ENCODE data around the gene OSBPL7. TPM values are rescaled to one million over a fixed set of nuclear protein-coding genes. Genes with fewer than 3 reads are reported as not detected.

The OSBPL7 gene
- total and polyA plus RNA-seq, 2 donors (not counting 3 experiments of a cell fraction or from before 2014, with no cell fraction given), result 16.2 to 29.1 TPM

DNA sequence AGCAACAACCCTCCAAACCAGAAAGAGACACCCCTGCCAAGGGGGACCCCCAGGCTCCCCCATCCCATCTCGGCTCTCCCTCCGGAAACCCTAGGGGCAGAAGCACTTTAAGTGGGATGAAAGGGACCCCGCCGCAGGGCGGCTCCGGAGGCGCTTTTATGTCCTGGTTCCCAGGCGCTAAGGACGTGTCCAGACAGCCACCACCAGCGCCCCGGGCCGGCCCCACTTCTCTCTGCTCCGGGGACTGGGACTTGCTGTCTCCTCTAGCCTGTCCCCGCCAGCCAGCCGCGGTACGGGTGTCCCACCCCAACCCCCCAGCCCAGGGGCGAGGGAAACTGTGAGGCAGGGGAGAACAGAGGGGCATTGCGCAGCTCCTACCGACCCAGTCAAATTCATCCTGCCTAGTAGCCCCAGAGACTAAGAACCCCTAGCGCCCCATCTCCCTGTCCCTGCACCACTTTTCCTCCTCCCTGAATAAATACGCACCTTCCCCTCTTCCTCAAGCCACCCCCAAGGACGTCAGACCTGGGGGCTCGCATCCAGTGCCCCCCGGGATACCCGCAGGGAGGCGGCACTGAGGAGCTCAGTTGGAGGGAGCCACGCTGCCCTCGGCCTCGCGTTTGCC is 25.2 kb upstream of the OSBPL7 start:
- DNase-seq (ENCODE audit: low read depth, low spot score) (no peak), FAIRE-seq (no peak)
- ChIA-PET POLR2A (no interaction called here), CTCF (interaction anchor here (0.5 to 10.2 kb wide), 4 partner anchors 9 to 93 kb away, joined by 3 to 367 read pairs (median 26); no protein-coding TSS in a partner anchor)
- BruUV-seq (replicated peaks), result no TSS peak
- H3K4me2 ChIP-seq (ENCODE audit: insufficient read depth, low read length), result no peak overlapping the region
- intact Hi-C loops (cut with micrococcal nuclease), result no loop called here
- H3K9me1 ChIP-seq (replicated peaks; ENCODE audit: control insufficient read depth, extremely low read depth, insufficient read depth, low read length), result no peaks in the 10 kb centered on the region
- dilution Hi-C loops (cut with MboI; ENCODE audit: extremely low pct_ligation_motif_present, low sequenced_read_pairs), result no loop called here
- no peaks in the 10 kb centered on the region for H3K9me3 ChIP-seq (replicated peaks; ENCODE audit: control insufficient read depth, insufficient read depth, low read length)
- no peak overlapping the region for H2AFZ ChIP-seq (ENCODE audit: low read depth, low read length)
- no peaks in the 10 kb centered on the region for H3K36me3 ChIP-seq (ENCODE audit: control insufficient read depth in 2 of 2, extremely low read depth in 1 of 2, insufficient read depth in 2 of 2, low read length in 2 of 2)
- no peaks in the 10 kb centered on the region for H3K27me3 ChIP-seq (ENCODE audit: control insufficient read depth in 2 of 2, insufficient read depth in 2 of 2, low read length in 2 of 2)
- no peak for TF ChIP-seq FOS (IDR thresholded peaks at IDR 0.05; ENCODE audit: borderline replicate concordance, insufficient read depth, low read length)
- no peak for TF ChIP-seq MYC (IDR thresholded peaks at IDR 0.05; ENCODE audit: low read depth, low read length)
- TF ChIP-seq JUN (IDR thresholded peaks at IDR 0.05; ENCODE audit: borderline replicate concordance, insufficient read depth, insufficient read length, low read depth), result no peak
- no peak for TF ChIP-seq GATA2 (IDR thresholded peaks at IDR 0.05; ENCODE audit: insufficient read depth, insufficient read length, low read depth, low read length)
- no peak for TF ChIP-seq POLR2AphosphoS5 (IDR thresholded peaks at IDR 0.05; ENCODE audit: insufficient read depth, low read depth, low read length)
- TF ChIP-seq, protein P1, sequence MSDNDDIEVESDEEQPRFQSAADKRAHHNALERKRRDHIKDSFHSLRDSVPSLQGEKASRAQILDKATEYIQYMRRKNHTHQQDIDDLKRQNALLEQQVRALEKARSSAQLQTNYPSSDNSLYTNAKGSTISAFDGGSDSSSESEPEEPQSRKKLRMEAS (IDR thresholded peaks at IDR 0.05; ENCODE audit: insufficient read depth, insufficient read length), result no peak
- TF ChIP-seq POLR2A (IDR thresholded peaks at IDR 0.05; ENCODE audit: low read depth, low read length), result no peak
- TF ChIP-seq, protein P2, sequence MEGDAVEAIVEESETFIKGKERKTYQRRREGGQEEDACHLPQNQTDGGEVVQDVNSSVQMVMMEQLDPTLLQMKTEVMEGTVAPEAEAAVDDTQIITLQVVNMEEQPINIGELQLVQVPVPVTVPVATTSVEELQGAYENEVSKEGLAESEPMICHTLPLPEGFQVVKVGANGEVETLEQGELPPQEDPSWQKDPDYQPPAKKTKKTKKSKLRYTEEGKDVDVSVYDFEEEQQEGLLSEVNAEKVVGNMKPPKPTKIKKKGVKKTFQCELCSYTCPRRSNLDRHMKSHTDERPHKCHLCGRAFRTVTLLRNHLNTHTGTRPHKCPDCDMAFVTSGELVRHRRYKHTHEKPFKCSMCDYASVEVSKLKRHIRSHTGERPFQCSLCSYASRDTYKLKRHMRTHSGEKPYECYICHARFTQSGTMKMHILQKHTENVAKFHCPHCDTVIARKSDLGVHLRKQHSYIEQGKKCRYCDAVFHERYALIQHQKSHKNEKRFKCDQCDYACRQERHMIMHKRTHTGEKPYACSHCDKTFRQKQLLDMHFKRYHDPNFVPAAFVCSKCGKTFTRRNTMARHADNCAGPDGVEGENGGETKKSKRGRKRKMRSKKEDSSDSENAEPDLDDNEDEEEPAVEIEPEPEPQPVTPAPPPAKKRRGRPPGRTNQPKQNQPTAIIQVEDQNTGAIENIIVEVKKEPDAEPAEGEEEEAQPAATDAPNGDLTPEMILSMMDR (IDR thresholded peaks at IDR 0.05; ENCODE audit: extremely low read depth in 1 of 2, insufficient read depth in 1 of 2, low read depth in 1 of 2, low read length in 2 of 2), result no peak
- TF ChIP-seq EZH2 (IDR thresholded peaks at IDR 0.05; ENCODE audit: borderline replicate concordance, low read depth, low read length, severe bottlenecking), result no peak
- H3K4me1 ChIP-seq (ENCODE audit: control insufficient read depth, extremely low read depth, insufficient read depth, low read length), result peaks cover 6% of the 10 kb centered on the region
- no peaks in the 10 kb centered on the region for H4K20me1 ChIP-seq (replicated peaks; ENCODE audit: control insufficient read depth, extremely low read depth, insufficient read depth, low read length)
- H3K9ac ChIP-seq (replicated peaks; ENCODE audit: extremely low read depth, insufficient read depth, low read length), result no peak overlapping the region
- no peak overlapping the region for H3K4me3 ChIP-seq (replicated peaks in 1 of 3; ENCODE audit: insufficient read depth in 1 of 3, low read depth in 1 of 3, low read length in 3 of 3)
- no peaks in the 10 kb centered on the region for H3K79me2 ChIP-seq (ENCODE audit: control insufficient read depth, insufficient read depth, low read length)
- no peak overlapping the region for H3K27ac ChIP-seq (ENCODE audit: insufficient read depth, low read depth, low read length)
